AG09319 (cell line): ENCODE data around the gene LTA4H.
"Not testable (repeated sequence)": the region's sequence is repeated elsewhere in the genome, so short reads cannot be mapped to it uniquely, and the experiment has no call there.

Experiments
- DNase-seq: peaks from one replicate; pipeline ENCODE4 v3.0.0-alpha.2; 2010; ENCODE audit warnings: low read depth; ENCODE audit errors: extremely low read depth
- CTCF ChIP-seq: IDR thresholded peaks from 2 replicates; pipeline ENCODE4 v1.5.1; 2011; ENCODE audit warnings: low read depth, mild to moderate bottlenecking, inconsistent platforms, low read length, moderate library complexity

Gene LTA4H

DNA sequence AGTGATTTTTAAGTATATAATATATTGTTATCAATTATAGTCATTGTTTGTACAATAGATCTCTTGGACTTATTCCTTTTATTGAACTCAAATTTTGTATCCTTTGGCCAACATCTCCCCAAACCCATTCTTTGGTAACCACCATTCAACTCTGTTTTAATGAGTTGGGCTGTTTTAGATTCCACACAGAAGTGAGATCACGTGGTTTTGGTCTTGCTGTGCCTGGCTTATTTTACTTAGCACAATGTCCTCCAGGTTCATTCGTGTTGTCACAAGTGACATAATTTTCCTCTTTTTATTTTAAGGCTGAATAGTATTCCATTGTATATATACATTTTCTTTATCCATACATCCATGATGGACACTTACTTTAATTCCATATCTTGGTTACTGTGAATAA, 40.2 kb upstream of the LTA4H start:
- TF ChIP-seq CTCF, result no peak
- DNase-seq, result no peak

- no peak for TF ChIP-seq CTCF
- DNase-seq, result no peak
Measured at GRCh38 chr12:96073346-96074330, 38.3 kb upstream of the LTA4H start.

DNA sequence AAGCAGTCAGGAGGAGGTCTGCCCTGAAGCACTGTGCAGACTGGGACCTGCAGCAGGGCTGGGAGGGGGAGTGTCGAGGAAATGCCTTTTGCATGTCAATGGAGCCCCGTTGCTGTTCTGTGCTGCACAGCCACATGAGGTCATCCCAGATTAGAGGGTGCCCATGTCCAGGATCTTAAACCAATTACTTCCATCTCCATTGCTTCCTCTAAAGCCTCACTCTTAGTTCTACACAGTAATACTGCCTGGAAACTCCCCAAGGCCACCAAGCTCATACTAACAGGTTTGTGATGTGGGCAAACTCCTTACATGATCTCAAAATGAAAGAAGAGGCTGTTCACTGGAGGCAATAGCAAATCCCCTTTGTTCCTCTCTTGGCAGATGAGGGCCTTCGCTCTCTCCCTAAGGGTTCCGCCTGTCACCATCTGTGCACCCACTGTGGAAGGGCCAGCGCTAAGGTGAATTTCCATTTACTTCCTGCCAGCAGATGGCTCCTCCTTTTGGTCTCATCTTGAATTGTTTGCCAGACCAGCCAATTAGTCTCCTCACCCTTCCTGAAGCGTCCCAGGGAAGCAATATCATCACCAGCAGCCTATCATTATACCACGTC, 35.4 kb upstream of the LTA4H start:
- no peak for TF ChIP-seq CTCF
- no peak for DNase-seq

- no peak for TF ChIP-seq CTCF
- DNase-seq, result no peak
Measured at GRCh38 chr12:96069511-96070231, 34.3 kb upstream of the LTA4H start.

GRCh38 chr12:96068636-96069035, 33.2 kb upstream of the LTA4H start:
- no peak for DNase-seq
- TF ChIP-seq CTCF, result no peak

- DNase-seq, result no peak
- TF ChIP-seq CTCF, result no peak
Measured at GRCh38 chr12:96068111-96068510, 32.7 kb upstream of the LTA4H start.

DNA sequence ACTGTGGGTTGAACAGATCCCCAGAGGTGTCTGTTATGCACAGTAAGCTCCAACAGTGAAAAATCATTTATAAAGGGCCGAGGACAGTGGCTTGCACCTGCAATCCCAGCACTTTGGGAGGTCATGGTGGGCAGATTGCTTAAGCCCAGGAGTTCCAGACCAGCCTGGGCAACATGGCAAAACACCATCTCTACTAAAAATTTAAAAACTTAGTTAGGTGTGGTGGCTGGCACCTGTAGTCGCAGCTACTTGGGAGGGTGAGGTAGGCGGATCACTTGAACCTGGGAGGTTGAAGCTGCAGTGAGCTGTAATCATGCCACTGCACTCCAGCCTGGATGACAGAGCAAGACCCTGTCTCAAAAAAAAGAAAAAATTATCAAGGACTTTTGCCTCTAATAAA, 30.4 kb upstream of the LTA4H start:
- not testable (repeated sequence) for DNase-seq
